H9 (cell line): ENCODE measurements around the gene C11orf58. TPM values are rescaled to one million over a fixed set of nuclear protein-coding genes. Genes with fewer than 3 reads are reported as not detected.

Experiments
- DNase-seq: peaks from one replicate; pipeline ENCODE4 v3.0.0-alpha.2; 2017
- H2AFZ ChIP-seq: one replicate; pipeline ENCODE4 v1.6.1; 2013; ENCODE audit warnings: mild to moderate bottlenecking, low read length, control low read depth, moderate library complexity
- H2AK5ac ChIP-seq: 2 replicates; pipeline ENCODE4 v1.6.1; 2013; ENCODE audit warnings: low read length, control low read depth, mixed read lengths; ENCODE audit not compliant: insufficient read length
- H2BK120ac ChIP-seq: one replicate; pipeline ENCODE4 v1.6.1; 2013; ENCODE audit warnings: low read depth, mild to moderate bottlenecking, low read length, control low read depth, inconsistent platforms; ENCODE audit not compliant: poor library complexity, severe bottlenecking
- H2BK12ac ChIP-seq: 2 replicates; pipeline ENCODE4 v1.6.1; 2013; ENCODE audit warnings: low read length, control low read depth, mixed read lengths, low read depth; ENCODE audit not compliant: insufficient read length
- H2BK15ac ChIP-seq: 2 replicates; pipeline ENCODE4 v1.6.1; 2013; ENCODE audit warnings: low read depth, low read length, control low read depth
- H2BK20ac ChIP-seq: one replicate; pipeline ENCODE4 v1.6.1; 2013; ENCODE audit warnings: low read depth, mild to moderate bottlenecking, low read length, control low read depth, inconsistent platforms; ENCODE audit not compliant: poor library complexity, severe bottlenecking
- H2BK5ac ChIP-seq: 2 replicates; pipeline ENCODE4 v1.6.1; 2013; ENCODE audit warnings: low read length, control low read depth, mixed read lengths; ENCODE audit not compliant: insufficient read length
- H3K14ac ChIP-seq: 2 replicates; pipeline ENCODE4 v1.6.1; 2013; ENCODE audit warnings: low read length, control low read depth; ENCODE audit not compliant: insufficient read depth
- H3K18ac ChIP-seq: 2 replicates; pipeline ENCODE4 v1.6.1; 2013; ENCODE audit warnings: low read depth, mild to moderate bottlenecking, mixed read lengths, low read length, control low read depth; ENCODE audit not compliant: insufficient read length
- H3K23ac ChIP-seq: 2 replicates; pipeline ENCODE4 v1.6.1; 2013; ENCODE audit warnings: low read length, control low read depth, mixed read lengths, low read depth; ENCODE audit not compliant: insufficient read length
- H3K23me2 ChIP-seq: 2 replicates; pipeline ENCODE4 v1.6.1; 2013; ENCODE audit warnings: low read depth, mild to moderate bottlenecking, mixed read lengths, low read length, control low read depth; ENCODE audit not compliant: insufficient read length, poor library complexity, severe bottlenecking
- H3K27ac ChIP-seq: 2 replicates; pipeline ENCODE4 v1.5.1; 2013; ENCODE audit warnings: low read length, control low read depth, mixed read lengths, low read depth; ENCODE audit not compliant: insufficient read length
- H3K27me3 ChIP-seq: 2 replicates; pipeline ENCODE4 v1.6.1; 2013; ENCODE audit warnings: low read length, control low read depth, inconsistent platforms; ENCODE audit not compliant: insufficient read depth
- H3K4ac ChIP-seq: 2 replicates; pipeline ENCODE4 v1.6.1; 2013; ENCODE audit warnings: low read depth, mild to moderate bottlenecking, control low read depth, inconsistent platforms, low read length, moderate library complexity
- H3K4me1 ChIP-seq: 2 replicates; pipeline ENCODE4 v1.6.1; 2013; ENCODE audit warnings: low read length, control low read depth, inconsistent platforms; ENCODE audit not compliant: insufficient read depth
- H3K4me2 ChIP-seq: 2 replicates; pipeline ENCODE4 v1.6.1; 2013; ENCODE audit warnings: low read length, control low read depth, mixed read lengths; ENCODE audit not compliant: insufficient read length, insufficient read depth
- H3K56ac ChIP-seq: 2 replicates; pipeline ENCODE4 v1.6.1; 2013; ENCODE audit warnings: low read depth, mild to moderate bottlenecking, mixed read lengths, low read length, control low read depth; ENCODE audit not compliant: insufficient read length
- H3K79me1 ChIP-seq: 2 replicates; pipeline ENCODE4 v1.6.1; 2013; ENCODE audit warnings: low read depth, mild to moderate bottlenecking, moderate library complexity, low read length, control low read depth, inconsistent platforms; ENCODE audit not compliant: insufficient read depth, poor library complexity, severe bottlenecking
- H3K79me2 ChIP-seq: 2 replicates; pipeline ENCODE4 v1.6.1; 2013; ENCODE audit warnings: low read length, control low read depth, inconsistent platforms; ENCODE audit not compliant: insufficient read depth
- H3K9ac ChIP-seq: 2 replicates; pipeline ENCODE4 v1.6.1; 2013; ENCODE audit warnings: low read length, control low read depth, mixed read lengths; ENCODE audit not compliant: insufficient read length; ENCODE audit errors: extremely low read depth
- H3K9me3 ChIP-seq: one replicate; pipeline ENCODE4 v1.6.1; 2013; ENCODE audit warnings: low read depth, low read length, inconsistent platforms; ENCODE audit not compliant: control insufficient read depth
- H3T11ph ChIP-seq: one replicate; pipeline ENCODE4 v1.6.1; 2013; ENCODE audit warnings: mild to moderate bottlenecking, low read length, control low read depth, inconsistent platforms
- H4K20me1 ChIP-seq: one replicate; pipeline ENCODE4 v1.6.1; 2013; ENCODE audit not compliant: control insufficient read depth, insufficient read length, insufficient read depth
- H4K5ac ChIP-seq: 2 replicates; pipeline ENCODE4 v1.6.1; 2013; ENCODE audit warnings: low read depth, mild to moderate bottlenecking, mixed read lengths, low read length, control low read depth; ENCODE audit not compliant: insufficient read length
- H4K8ac ChIP-seq: replicated peaks from 2 replicates; pipeline ENCODE4 v1.6.1; 2013; ENCODE audit warnings: low read length, control low read depth, mixed read lengths, low read depth; ENCODE audit not compliant: insufficient read length
- H4K91ac ChIP-seq: 2 replicates; pipeline ENCODE4 v1.6.1; 2013; ENCODE audit warnings: low read depth, mild to moderate bottlenecking, moderate library complexity, mixed read lengths, low read length, control low read depth; ENCODE audit not compliant: insufficient read length
- H3K27ac Mint-ChIP-seq, 3 experiments: 2 replicates in 2 of 3; 3 replicates in 1 of 3; pipeline ENCODE4 v1.8.0; 2020 to 2021; ENCODE audit warnings: mixed read lengths in 3 of 3, mild to moderate bottlenecking in 1 of 3, moderate library complexity in 1 of 3
- H3K27me3 Mint-ChIP-seq: 2 replicates; pipeline ENCODE4 v1.8.0; 2021; ENCODE audit warnings: low read depth, mild to moderate bottlenecking, moderate library complexity, mixed read lengths
- H3K36me3 Mint-ChIP-seq, 3 experiments: 2 replicates in 2 of 3; 3 replicates in 1 of 3; pipeline ENCODE4 v1.8.0; 2020 to 2021; ENCODE audit warnings: low read depth in 3 of 3, mixed read lengths in 3 of 3; ENCODE audit not compliant: insufficient read depth in 1 of 3
- H3K4me1 Mint-ChIP-seq, 2 experiments: 2 replicates each; pipeline ENCODE4 v1.8.0; 2020; ENCODE audit warnings: mixed read lengths in 2 of 2
- H3K4me3 Mint-ChIP-seq, 2 experiments: 2 replicates in 1 of 2; 3 replicates in 1 of 2; pipeline ENCODE4 v1.8.0; 2020 to 2021; ENCODE audit warnings: mild to moderate bottlenecking in 2 of 2, mixed read lengths in 2 of 2, moderate library complexity in 1 of 2
- H3K9me3 Mint-ChIP-seq, 2 experiments: 2 replicates in 1 of 2; 3 replicates in 1 of 2; pipeline ENCODE4 v1.8.0; 2020; ENCODE audit warnings: mild to moderate bottlenecking in 2 of 2, mixed read lengths in 2 of 2, moderate library complexity in 1 of 2
- WGBS: extraction: QIAGEN DNeasy Blood & Tissue Kit; methylation state at CpG from one replicate; pipeline ENCODE4 v1.1.7; 2013; ENCODE audit warnings: missing lambda C conversion rate, low lambda C conversion rate, mixed read lengths; ENCODE audit not compliant: insufficient read length; ENCODE audit errors: extremely low coverage; 5-methylcytosine and 5-hydroxymethylcytosine counted together
- total RNA-seq: library from RNA; stranded (reverse); gene quantifications from 2 replicates; pipeline ENCODE4 v1.2.1, GENCODE V29; 2021
- TF ChIP-seq, protein P1 (sequence below): fragments of 200-600 bp; sonication (generic); conservative IDR thresholded peaks from 3 replicates; pipeline ENCODE4 v1.8.0; 2021; ENCODE audit warnings: antibody characterized with exemption, mild to moderate bottlenecking

Gene C11orf58
- total RNA-seq, 1 experiment from 2014 or later, result 169 TPM

DNA sequence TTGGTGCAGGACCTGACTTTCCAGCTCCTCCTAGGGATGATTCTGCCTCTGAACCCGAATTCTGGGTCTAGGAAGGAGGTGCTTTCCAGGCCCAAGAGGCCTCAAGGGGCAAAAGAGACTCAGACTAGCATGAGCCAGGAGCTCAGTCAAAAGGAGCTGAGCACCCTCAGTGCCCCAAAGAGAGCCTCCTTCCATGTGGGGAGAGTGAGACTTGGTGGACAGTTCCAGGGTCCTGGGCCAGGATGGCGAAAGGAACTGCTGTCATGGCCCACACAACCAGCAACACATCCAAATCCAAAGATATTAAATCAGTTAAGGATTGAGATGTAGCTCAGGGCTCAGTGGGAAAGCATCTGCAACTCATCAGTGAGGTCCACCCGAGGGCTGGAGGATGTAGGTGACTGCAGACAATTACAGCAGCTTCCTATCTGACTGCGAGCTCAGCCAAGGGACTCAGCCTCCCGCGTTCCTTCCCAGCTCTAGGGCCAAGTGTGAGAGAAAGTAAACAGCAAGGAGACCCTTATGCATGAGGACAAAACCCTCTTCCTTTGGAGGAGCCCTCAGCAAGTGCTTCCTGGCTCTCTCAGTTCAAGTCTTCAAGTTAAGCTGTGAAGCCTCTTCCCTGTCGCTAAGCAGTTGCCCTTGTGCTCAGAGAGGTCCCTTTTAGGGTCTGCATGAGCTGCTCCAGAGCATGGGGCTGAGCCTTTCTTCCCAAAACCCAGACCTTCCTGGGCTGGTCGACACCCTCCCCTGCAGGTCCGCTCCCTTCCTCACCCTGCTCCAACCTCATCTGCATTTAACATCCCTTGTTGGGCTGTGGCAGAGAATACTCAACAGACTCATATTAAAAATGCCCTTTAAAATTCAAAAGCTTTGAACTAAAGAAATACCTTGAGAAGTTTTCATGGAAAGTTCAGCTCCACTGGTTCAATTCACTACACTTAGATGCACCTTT lies 35.8 kb downstream of the C11orf58 start:
- Mint-ChIP-seq H3K36me3 (peaks cover 2 to 13% (median 5%) of the 10 kb centered on the region in 3 experiments; a peak in 6 of 7 replicates), H3K27ac (no peak overlapping the region), H3K4me1 (peaks cover 27 to 28% of the 10 kb centered on the region in 2 experiments), H3K27me3 (no peaks in the 10 kb centered on the region; the same call in 1 of the 2 replicates), H3K9me3 (no peaks in the 10 kb centered on the region), H3K4me3 (no peak overlapping the region)
- TF ChIP-seq, protein P1, sequence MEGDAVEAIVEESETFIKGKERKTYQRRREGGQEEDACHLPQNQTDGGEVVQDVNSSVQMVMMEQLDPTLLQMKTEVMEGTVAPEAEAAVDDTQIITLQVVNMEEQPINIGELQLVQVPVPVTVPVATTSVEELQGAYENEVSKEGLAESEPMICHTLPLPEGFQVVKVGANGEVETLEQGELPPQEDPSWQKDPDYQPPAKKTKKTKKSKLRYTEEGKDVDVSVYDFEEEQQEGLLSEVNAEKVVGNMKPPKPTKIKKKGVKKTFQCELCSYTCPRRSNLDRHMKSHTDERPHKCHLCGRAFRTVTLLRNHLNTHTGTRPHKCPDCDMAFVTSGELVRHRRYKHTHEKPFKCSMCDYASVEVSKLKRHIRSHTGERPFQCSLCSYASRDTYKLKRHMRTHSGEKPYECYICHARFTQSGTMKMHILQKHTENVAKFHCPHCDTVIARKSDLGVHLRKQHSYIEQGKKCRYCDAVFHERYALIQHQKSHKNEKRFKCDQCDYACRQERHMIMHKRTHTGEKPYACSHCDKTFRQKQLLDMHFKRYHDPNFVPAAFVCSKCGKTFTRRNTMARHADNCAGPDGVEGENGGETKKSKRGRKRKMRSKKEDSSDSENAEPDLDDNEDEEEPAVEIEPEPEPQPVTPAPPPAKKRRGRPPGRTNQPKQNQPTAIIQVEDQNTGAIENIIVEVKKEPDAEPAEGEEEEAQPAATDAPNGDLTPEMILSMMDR, result no peak
- H2BK120ac ChIP-seq, result no peak overlapping the region
- no peaks in the 10 kb centered on the region for H3K4me1 ChIP-seq
- H3K4ac ChIP-seq, result no peak overlapping the region
- no peak overlapping the region for H3K27ac ChIP-seq
- WGBS, result no CpG with 5 or more reads among the region's 9 CpGs
- no peaks in the 10 kb centered on the region for H3K23me2 ChIP-seq
- no peak overlapping the region for H3K18ac ChIP-seq
- no peak for DNase-seq
- H4K8ac ChIP-seq, result no peak overlapping the region
- no peak overlapping the region for H2BK20ac ChIP-seq
- no peak overlapping the region for H3T11ph ChIP-seq
- no peak overlapping the region for H3K9ac ChIP-seq
- no peak overlapping the region for H3K56ac ChIP-seq
- H3K79me1 ChIP-seq, result no peaks in the 10 kb centered on the region
- no peaks in the 10 kb centered on the region for H3K27me3 ChIP-seq
- no peak overlapping the region for H3K14ac ChIP-seq
- no peaks in the 10 kb centered on the region for H3K79me2 ChIP-seq
- no peak overlapping the region for H3K4me2 ChIP-seq
- H2BK12ac ChIP-seq, result no peak overlapping the region
- H2BK15ac ChIP-seq, result no peak overlapping the region
- H2BK5ac ChIP-seq, result no peak overlapping the region
- H2AK5ac ChIP-seq, result no peak overlapping the region
- no peak overlapping the region for H3K23ac ChIP-seq
- H4K91ac ChIP-seq, result no peak overlapping the region
- no peaks in the 10 kb centered on the region for H4K20me1 ChIP-seq
- H2AFZ ChIP-seq, result no peak overlapping the region
- H4K5ac ChIP-seq, result no peak overlapping the region
- H3K9me3 ChIP-seq, result no peaks in the 10 kb centered on the region
